ENCODE data around the gene NSG1.

DNA sequence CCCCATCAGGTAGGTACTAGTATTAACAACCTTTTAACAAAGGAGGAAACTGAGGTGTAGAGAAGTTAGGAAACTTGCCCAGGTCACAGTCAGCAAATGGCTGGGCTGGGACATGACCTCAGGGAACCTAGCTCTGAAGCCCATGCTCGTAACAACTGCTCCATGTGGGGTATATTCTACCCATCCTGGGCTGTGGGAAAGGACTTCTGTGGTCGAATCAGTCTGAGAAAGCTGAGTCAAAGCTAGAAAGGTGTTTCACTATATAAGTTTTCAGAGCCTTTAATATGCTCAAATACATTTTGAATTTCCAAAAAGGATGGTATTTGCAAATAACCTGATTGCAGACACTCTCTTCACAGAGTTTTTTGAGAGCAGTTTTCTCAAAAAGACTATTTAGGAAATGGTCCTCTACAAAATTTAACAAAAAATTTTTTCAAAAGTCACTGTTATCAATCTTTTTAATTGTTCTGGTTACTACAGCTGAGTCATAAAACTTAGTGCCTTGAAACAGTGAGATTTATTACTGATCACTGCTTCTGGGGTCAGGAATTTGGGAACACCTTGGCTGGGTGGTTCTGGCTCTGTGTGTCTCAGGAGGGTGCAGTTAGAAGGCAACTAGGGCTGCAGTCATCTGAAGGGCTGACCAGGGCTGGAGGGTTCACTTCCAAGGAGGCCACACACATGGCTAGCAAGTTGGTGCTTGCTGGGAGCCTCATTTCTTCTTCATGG is 53.6 kb downstream of the NSG1 start:
- TF ChIP-seq POLR2AphosphoS5 (IDR thresholded peaks at IDR 0.05; ENCODE audit: borderline replicate concordance, low read depth, low read length): no peak
- no peak for TF ChIP-seq EZH2 (IDR thresholded peaks at IDR 0.05)
- TF ChIP-seq FOXP2 (optimal IDR thresholded peaks at IDR 0.05; ENCODE audit: control extremely low read depth, extremely low read length, insufficient read depth): no peak

Data from SK-N-MC (cell line).